ENCODE measurements around the gene EIF2B4. TPM values are rescaled to one million over a fixed set of nuclear protein-coding genes. Genes with fewer than 3 reads are reported as not detected.

Gene EIF2B4
- total RNA-seq, 2 donors from 2014 or later = 27.1 to 36.3 TPM

- peaks cover 0 to 37% of the 10 kb centered on the region in 2 donors for H3K4me1 ChIP-seq
- H3K27me3 ChIP-seq = no peaks in the 10 kb centered on the region
- no peak overlapping the region for H3K4me3 ChIP-seq
- no peak overlapping the region for H3K27ac ChIP-seq
- no peak for DNase-seq (ENCODE audit: low spot score)
- TF ChIP-seq CTCF (IDR thresholded peaks at IDR 0.05) = no peak
- no peaks in the 10 kb centered on the region for H3K9me3 ChIP-seq
- H3K36me3 ChIP-seq = peaks cover 58% of the 10 kb centered on the region
Observed at GRCh38 chr2:27378096-27378808, 8.1 kb upstream of the EIF2B4 start.

GRCh38 chr2:27377618-27378095 is 7.5 kb upstream of the EIF2B4 start:
- Histone ChIP-seq H3K4me3 (no peak overlapping the region), H3K4me1 (peaks cover 0 to 40% of the 10 kb centered on the region in 2 donors), H3K9me3 (no peaks in the 10 kb centered on the region), H3K36me3 (peaks cover 54% of the 10 kb centered on the region), H3K27me3 (no peaks in the 10 kb centered on the region), H3K27ac (no peak overlapping the region)
- no peak for DNase-seq (ENCODE audit: low spot score)
- no peak for TF ChIP-seq CTCF (IDR thresholded peaks at IDR 0.05)

GRCh38 chr2:27376866-27377617 is 6.9 kb upstream of the EIF2B4 start:
- no peak for DNase-seq (ENCODE audit: low spot score)
- H3K4me1 ChIP-seq = peaks cover 0 to 46% of the 10 kb centered on the region in 2 donors

GRCh38 chr2:27376151-27376865 is 6.2 kb upstream of the EIF2B4 start:
- no peaks in the 10 kb centered on the region for H3K27me3 ChIP-seq
- peaks cover 0 to 49% of the 10 kb centered on the region in 2 donors for H3K4me1 ChIP-seq
- no peak overlapping the region for H3K4me3 ChIP-seq
- peaks cover 48% of the 10 kb centered on the region for H3K36me3 ChIP-seq
- no peak for TF ChIP-seq CTCF (IDR thresholded peaks at IDR 0.05)
- no peaks in the 10 kb centered on the region for H3K9me3 ChIP-seq
- H3K27ac ChIP-seq = no peak overlapping the region
- DNase-seq (ENCODE audit: low spot score) = no peak

More at GRCh38 chr2:27376866-27377617, 6.9 kb upstream of the EIF2B4 start:
- H3K36me3 ChIP-seq = peaks cover 50% of the 10 kb centered on the region
- no peaks in the 10 kb centered on the region for H3K9me3 ChIP-seq
- H3K4me3 ChIP-seq = no peak overlapping the region
- H3K27me3 ChIP-seq = no peaks in the 10 kb centered on the region
- TF ChIP-seq CTCF (IDR thresholded peaks at IDR 0.05) = no peak
- no peak overlapping the region for H3K27ac ChIP-seq

- TF ChIP-seq CTCF (IDR thresholded peaks at IDR 0.05) = no peak
- no peaks in the 10 kb centered on the region for H3K9me3 ChIP-seq
- no peak overlapping the region for H3K27ac ChIP-seq
- no peak for DNase-seq (ENCODE audit: low spot score)
- H3K4me3 ChIP-seq = no peak overlapping the region
- H3K36me3 ChIP-seq = peaks cover 48% of the 10 kb centered on the region
- no peaks in the 10 kb centered on the region for H3K27me3 ChIP-seq
- peaks cover 0 to 49% of the 10 kb centered on the region in 2 donors for H3K4me1 ChIP-seq
Observed at GRCh38 chr2:27375513-27376099, 5.5 kb upstream of the EIF2B4 start.
